Erythroblast (primary cell): ENCODE results near the gene USP12.

Experiments used
- DNase-seq, 2 experiments: peaks; one replicate each; lab custom pipeline; 2025; lab: John Stamatoyannopoulos, UW
- GATA1 ChIP-seq: IDR thresholded peaks from 2 replicates; pipeline ENCODE4 v1.6.1; 2011; ENCODE audit warnings: low read depth, mild to moderate bottlenecking, control low read depth, low read length, moderate library complexity
- POLR2A ChIP-seq: IDR thresholded peaks from 2 replicates; pipeline ENCODE4 v1.6.1; 2011; ENCODE audit warnings: mild to moderate bottlenecking, low read length

The USP12 gene

DNA sequence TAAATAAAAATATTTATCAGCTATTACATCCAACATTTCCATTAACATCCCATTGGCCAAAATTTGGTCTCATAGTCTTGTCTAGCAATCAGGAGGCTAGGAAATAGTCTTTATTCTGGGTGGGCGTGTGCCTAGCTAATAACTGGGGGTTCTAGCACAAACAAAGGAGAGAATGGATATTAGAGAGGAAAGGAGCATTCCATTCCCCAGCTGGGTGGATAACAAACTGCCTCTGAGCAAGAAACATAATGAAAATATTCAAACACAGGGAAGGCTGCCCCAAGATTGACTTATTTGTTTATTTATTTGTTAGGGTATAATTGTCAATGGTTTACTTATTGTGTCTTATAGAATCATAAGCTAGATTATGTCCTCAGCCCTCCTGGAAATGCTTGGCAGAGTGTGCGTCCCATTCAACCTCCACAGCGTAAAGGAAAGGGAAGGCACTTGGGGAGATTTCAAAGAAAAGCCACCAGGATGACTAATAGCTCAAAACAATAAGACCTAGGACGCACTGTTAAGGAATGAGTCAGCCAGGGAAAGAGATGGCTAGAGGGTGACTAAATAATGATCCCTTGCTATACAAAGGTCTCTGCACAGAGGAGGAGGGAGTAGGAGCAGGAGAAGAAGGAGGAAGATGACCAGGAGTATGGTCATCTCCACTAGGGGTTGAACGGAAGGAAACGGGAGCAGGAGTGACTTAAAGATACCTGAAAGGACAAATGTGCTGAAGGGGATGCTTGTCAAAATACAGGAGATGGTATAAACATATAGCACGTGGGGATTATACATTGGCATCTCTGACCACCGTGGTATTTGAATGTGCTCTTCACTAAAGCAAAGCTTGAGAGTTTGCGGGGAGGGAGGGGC is 23.5 kb upstream of the USP12 start:
- DNase-seq: no peak
- TF ChIP-seq POLR2A (no peak), GATA1 (no peak)

GRCh38 chr13:27194209-27194608 is 22.6 kb upstream of the USP12 start:
- no peak for DNase-seq
- TF ChIP-seq POLR2A: no peak
- TF ChIP-seq GATA1: no peak

- TF ChIP-seq GATA1 (no peak), POLR2A (no peak)
- no peak for DNase-seq
These were observed 21.9 kb upstream of the USP12 start for GRCh38 chr13:27193496-27193895.

DNA sequence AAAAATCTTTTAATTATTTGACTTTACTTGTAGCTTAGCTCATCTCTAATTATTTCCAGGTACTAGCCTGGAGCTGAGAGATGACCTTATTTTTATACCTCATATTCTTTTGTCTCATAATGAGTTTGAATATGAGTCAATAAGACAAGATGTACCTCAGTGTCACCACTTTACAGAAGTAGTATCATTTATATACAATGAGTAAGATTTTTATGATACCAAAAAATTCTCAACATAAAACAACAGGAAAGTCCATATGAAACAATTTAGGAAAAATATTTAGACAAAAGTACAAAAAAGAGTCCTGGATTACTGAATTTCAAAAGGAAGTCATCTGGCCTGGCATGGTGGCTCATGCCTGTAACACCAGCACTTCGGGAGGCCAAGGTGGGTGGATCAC is 21.4 kb upstream of the USP12 start:
- no peak for TF ChIP-seq POLR2A
- TF ChIP-seq GATA1: no peak
- DNase-seq: no peak

DNA sequence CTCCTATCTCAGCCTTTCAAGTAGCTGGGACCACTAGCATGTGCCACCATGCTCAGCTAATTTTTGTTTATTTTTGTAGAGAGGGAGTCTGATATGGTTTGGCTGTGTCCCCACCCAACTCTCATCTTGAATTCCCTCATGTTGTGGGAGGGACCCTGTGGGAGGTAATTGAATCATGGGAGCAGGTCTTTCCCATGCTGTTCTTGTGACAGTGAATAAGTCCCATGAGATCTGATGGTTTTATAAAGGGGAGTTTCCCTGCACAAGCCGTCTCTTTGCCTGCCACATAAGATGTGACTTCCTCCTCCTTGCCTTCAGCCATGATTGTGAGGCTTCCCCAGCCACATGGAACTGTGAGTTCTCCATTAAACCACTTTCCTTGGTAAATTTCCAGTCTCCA is 20.8 kb upstream of the USP12 start:
- DNase-seq: peak in 1 of 2 experiments; percentile 21

DNA sequence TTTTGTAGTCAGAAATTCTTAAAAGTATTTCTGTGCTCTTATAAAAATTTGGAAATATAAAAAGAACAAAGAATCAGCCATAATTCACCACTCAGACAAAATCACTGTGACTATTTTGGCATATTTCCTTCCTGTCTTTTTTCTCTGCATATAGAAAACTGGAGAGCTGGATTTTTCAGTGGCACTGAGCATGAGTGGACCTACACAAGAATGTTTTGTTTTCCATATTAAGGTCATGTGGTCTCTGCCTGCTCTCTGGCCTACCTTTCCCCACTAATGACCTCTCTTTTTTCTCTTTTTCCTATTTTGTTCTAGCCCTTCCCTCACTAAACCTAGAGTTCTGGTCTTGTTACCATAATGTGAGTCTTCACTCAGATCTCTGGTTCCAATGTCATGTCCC is 17.6 kb upstream of the USP12 start:
- no peak for TF ChIP-seq POLR2A
- TF ChIP-seq GATA1: no peak
- DNase-seq: no peak

DNA sequence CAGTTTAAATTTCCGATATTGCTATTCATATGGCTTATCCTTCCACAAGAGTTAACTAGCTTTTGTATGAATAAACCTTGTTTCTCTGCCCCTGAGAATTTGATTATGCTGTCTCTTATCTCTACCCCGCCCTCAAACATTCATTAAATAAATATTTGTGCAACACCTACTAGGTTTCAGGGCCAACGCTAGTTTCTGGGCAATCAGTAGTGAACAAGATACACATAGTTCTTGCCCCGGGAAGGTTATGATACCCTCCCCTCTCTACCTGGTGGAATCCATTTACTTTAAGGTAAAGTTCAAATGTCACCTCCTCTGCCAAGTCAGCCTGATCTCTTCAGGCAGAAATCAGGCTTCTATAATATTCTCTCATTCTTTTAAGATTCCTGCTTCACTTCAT is 16.6 kb upstream of the USP12 start:
- no peak for DNase-seq
- no peak for TF ChIP-seq GATA1
- TF ChIP-seq POLR2A: no peak

DNA sequence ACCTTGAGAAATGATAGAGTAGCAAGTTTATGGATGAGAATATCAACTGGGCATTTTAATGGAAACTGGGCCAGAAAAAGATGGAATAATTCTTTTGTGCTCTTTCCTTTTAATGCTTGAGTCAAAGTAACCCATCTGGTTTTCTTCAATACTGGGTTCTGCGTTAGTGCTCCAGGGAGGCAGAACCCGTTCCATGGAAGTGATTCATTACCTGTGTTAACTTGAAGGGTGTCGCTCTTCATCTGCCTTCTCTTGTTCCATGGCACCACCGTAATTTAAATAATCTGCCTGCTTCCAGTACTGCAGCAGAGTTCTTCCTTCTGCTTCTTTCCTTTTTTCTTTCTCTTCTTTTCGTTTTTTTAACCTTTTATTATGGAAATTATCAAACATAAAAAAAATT is 14.7 kb upstream of the USP12 start:
- DNase-seq: no peak

GRCh38 chr13:27183561-27184147 is 12.0 kb upstream of the USP12 start:
- no peak for TF ChIP-seq POLR2A
- TF ChIP-seq GATA1: no peak
- DNase-seq: peak; percentile 16 to 51

More for the DNA sequence above, 14.7 kb upstream of the USP12 start:
- TF ChIP-seq POLR2A (no peak), GATA1 (no peak)

DNA sequence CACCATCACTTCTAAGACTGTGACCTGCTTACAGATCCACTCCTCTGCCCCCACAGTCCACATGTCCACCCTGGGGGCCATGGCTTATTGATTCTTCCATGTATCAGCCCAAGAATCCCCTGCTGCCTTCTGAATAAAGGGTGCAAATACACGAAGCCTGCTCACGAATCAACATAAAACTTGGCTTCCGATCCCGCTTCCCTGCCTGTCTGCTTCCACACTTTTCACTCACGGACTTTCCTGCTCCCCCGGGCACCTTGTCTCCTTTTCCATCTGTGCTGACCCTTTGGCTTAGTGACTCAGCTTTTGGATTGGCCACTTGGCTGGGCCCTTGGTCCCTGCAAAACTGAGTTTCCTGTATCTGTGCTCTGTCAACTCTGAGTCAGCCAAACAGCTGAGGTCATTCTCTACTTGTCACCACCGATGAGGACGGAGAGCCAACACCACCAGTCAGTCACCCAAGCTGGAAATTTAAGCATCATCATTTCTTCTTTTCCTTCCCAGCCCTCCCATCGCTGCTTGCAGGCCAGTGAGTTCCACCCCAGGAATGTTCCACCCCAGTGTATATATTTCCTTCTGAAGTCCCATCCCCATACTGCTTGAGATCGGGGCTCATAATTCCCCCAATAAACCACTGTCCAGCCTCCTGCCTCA is 11.4 kb upstream of the USP12 start:
- peak; percentile 32 to 73 for DNase-seq

DNA sequence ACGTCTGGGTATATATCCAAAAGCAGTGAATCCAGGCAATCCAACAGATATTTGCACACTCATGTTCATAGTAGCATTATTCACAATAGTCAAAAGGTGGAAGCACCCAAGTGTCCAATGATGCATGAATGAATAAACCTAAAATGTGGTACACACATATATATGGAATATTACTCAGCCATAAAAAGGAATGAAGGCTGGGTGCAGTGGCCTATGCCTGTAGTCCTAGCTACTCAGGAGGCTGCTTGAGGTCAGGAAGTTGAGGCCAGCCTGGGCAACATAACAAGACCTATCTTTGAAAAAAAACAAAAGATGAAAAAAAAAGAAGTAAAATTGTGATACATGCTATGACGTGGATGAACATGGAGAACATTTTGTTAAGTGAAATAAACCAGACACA is 10.4 kb upstream of the USP12 start:
- TF ChIP-seq GATA1 (no peak), POLR2A (no peak)
- DNase-seq: no peak

More for the DNA sequence above, 11.4 kb upstream of the USP12 start:
- no peak for TF ChIP-seq POLR2A
- no peak for TF ChIP-seq GATA1

DNA sequence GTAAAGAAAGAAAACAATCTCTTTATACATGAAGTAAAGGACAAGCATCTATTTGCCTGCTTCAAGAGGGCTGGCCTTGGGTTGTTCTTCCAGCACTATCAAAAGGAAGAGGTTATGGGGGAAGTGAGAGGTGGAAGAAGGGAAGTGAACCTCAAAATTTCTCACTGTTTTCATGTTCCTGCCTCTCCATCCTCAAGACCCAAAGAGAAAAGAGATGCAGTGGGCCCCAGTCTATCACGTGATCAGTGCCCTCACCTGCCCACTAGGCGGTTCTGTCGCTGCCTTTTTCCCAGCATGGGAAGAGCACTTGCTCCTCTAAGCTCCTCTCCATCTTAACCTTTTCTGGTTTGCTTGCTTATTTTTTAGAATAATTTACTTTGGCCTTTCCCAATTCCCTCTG is 6.2 kb upstream of the USP12 start:
- no peak for DNase-seq
- TF ChIP-seq GATA1: no peak
- TF ChIP-seq POLR2A: no peak

GRCh38 chr13:27176470-27177410 is 5.1 kb upstream of the USP12 start:
- TF ChIP-seq POLR2A (no peak), GATA1 (no peak)
- DNase-seq: no peak
